HG03039 (cell line): ENCODE data around the gene INTS6.

ENCODE experiments used
- ATAC-seq: cut with Tn5 transposase; IDR thresholded peaks from one replicate; pipeline ENCODE4 v1.9.1; 2021; ENCODE audit warnings: mild to moderate bottlenecking, moderate library complexity; ENCODE audit not compliant: unreplicated experiment

Gene INTS6

GRCh38 chr13:51325837-51326236 lies 127.0 kb downstream of the INTS6 start:
- ATAC-seq, result no peak

GRCh38 chr13:51324714-51325420 lies 128.0 kb downstream of the INTS6 start:
- ATAC-seq, result no peak

- ATAC-seq, result no peak
These were observed 128.9 kb downstream of the INTS6 start for GRCh38 chr13:51323824-51324511.

- no peak for ATAC-seq
These were observed 130.0 kb downstream of the INTS6 start for GRCh38 chr13:51322826-51323225.

GRCh38 chr13:51321836-51322235 lies 131.0 kb downstream of the INTS6 start:
- no peak for ATAC-seq

- no peak for ATAC-seq
These were observed 134.0 kb downstream of the INTS6 start for GRCh38 chr13:51318876-51319275.

GRCh38 chr13:51318015-51318414 lies 134.8 kb downstream of the INTS6 start:
- ATAC-seq, result no peak

- ATAC-seq, result no peak
These were observed 135.6 kb downstream of the INTS6 start for GRCh38 chr13:51317262-51317661.

GRCh38 chr13:51313619-51314018 lies 139.2 kb downstream of the INTS6 start:
- no peak for ATAC-seq

GRCh38 chr13:51311957-51312520 lies 140.8 kb downstream of the INTS6 start:
- no peak for ATAC-seq
